Fibroblast of the aortic adventitia (primary cell): Measurements from ENCODE around the gene LLPH. TPM values are rescaled to one million over a fixed set of nuclear protein-coding genes. Genes with fewer than 3 reads are reported as not detected.
"Not testable (repeated sequence)": the region's sequence is repeated elsewhere in the genome, so short reads cannot be mapped to it uniquely, and the experiment has no call there.

ENCODE experiments used
- DNase-seq: peaks from one replicate; pipeline ENCODE4 v3.0.0-alpha.2; 2010; ENCODE audit warnings: low read depth
- H3K4me3 ChIP-seq: 2 replicates; pipeline ENCODE4 v1.5.1; 2011; ENCODE audit warnings: low read depth, mild to moderate bottlenecking, control low read depth, low read length, moderate library complexity
- total RNA-seq: library from RNA; depleted of rRNA; stranded (reverse); fragments of >200 nt; gene quantifications from 2 replicates; pipeline ENCODE4 v1.2.3, GENCODE V29; 2012; ENCODE audit warnings: low replicate concordance
- TF ChIP-seq, protein P1 (sequence below): IDR thresholded peaks from 2 replicates; pipeline ENCODE4 v1.5.1; 2011; ENCODE audit warnings: mild to moderate bottlenecking, low read length, control low read depth, inconsistent platforms; ENCODE audit not compliant: insufficient read depth

LLPH gene
- total RNA-seq, result 5.9 and 9.3 TPM in 2 replicates

GRCh38 chr12:66130267-66131066 lies at the start of gene LLPH:
Gene LLPH (minus strand): TSS chr12:66130750. CDS start chr12:66129106, 1,644 bp downstream.
- TF ChIP-seq, protein P1, sequence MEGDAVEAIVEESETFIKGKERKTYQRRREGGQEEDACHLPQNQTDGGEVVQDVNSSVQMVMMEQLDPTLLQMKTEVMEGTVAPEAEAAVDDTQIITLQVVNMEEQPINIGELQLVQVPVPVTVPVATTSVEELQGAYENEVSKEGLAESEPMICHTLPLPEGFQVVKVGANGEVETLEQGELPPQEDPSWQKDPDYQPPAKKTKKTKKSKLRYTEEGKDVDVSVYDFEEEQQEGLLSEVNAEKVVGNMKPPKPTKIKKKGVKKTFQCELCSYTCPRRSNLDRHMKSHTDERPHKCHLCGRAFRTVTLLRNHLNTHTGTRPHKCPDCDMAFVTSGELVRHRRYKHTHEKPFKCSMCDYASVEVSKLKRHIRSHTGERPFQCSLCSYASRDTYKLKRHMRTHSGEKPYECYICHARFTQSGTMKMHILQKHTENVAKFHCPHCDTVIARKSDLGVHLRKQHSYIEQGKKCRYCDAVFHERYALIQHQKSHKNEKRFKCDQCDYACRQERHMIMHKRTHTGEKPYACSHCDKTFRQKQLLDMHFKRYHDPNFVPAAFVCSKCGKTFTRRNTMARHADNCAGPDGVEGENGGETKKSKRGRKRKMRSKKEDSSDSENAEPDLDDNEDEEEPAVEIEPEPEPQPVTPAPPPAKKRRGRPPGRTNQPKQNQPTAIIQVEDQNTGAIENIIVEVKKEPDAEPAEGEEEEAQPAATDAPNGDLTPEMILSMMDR, result no peak
- peak; percentile 82 for DNase-seq
- peak within 1 kb of the TSS; percentile 99 for H3K4me3 ChIP-seq

GRCh38 chr12:66176105-66176900 lies 45.8 kb upstream of the LLPH start:
- no peak overlapping the region for H3K4me3 ChIP-seq
- peak; percentile 72 for DNase-seq
- TF ChIP-seq, protein P1, result no peak

- not testable (repeated sequence) for DNase-seq, H3K4me3 ChIP-seq
Observed at GRCh38 chr12:66174391-66175325, 44.1 kb upstream of the LLPH start.

DNA sequence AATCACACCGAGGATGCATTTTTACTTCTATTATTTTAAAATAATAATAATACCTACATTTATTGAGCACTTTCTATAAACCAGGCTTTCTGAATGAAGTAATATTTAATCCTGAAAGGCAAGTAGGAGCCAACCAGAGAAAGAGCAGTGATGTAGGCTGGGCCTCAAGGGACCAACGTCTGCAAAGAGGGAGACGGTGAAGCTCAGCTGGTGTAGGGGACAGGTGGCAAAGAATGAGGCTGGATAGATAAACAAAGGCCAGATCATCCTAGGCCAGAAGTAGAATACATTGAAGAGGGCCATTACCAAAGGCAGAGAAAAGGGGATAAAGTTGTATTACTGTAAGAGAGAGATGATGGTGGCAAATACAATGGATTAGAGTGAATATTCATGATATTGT lies 40.1 kb upstream of the LLPH start:
- no peak for DNase-seq
- no peak overlapping the region for H3K4me3 ChIP-seq
- TF ChIP-seq, protein P1, result no peak

- TF ChIP-seq, protein P1, result peak; percentile 58
- H3K4me3 ChIP-seq, result peak within 1 kb of the TSS; percentile 85
- peak; percentile 95 for DNase-seq
Observed at GRCh38 chr12:66169221-66170170, 38.9 kb upstream of the LLPH start, which contains the start of gene TMBIM4. Gene TMBIM4 (minus strand): TSS chr12:66169996. CDS start chr12:66169951, 45 bp downstream.

DNA sequence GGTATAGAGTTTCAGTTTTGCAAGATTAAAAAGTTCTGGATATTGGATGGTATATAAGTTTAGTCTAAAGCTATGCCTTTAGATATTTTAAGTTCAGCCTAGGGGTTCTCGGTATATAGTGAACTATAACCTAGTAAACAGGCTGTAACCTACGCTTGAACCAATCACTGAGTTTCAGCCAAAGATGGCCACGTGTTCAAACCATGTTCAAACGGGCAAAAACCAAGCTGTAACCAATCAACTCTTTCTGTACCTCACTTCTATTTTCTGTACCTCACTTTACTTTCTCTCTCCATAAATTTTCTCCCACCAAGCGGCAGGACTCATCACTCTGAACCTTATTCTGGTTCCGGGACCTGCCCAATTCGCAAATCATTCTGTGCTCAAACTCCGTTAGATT lies 37.9 kb upstream of the LLPH start:
- H3K4me3 ChIP-seq, result peak overlapping the region; percentile 85
- TF ChIP-seq, protein P1, result no peak
- no peak for DNase-seq
